ENCODE results near the gene NPEPL1.

Gene NPEPL1

DNA sequence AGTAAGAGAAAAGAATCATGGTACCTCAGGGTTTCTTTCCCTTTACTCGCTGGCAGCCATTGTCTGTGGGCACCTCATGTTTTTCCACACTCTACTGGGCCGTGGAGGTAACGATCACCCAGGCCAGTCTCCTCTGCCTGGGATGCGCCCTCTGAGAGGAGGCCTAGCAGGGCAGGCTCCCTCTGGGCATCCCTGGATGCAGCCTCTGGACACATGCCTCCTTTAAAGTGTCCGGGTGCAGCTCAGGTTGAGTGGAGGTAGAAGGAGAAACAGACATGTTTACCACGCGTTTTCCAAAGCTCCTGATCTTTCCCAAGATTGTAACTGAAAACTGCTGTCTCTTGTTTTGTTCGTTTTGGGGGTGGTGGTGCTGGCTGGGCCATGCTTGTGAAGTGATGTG, 13.8 kb upstream of the NPEPL1 start:
- ChIA-PET CTCF (no interaction called here), POLR2A (no interaction called here)
- WGBS (ENCODE audit: insufficient coverage) = 98% methylated on average over 8 of the region's 8 CpGs
- Histone ChIP-seq H3K36me3 (ENCODE audit: control insufficient read depth in 4 of 4, insufficient read depth in 4 of 4, low read length in 3 of 4) (peaks cover 15 to 59% (median 45%) of the 10 kb centered on the region in 4 experiments), H3K9me3 (ENCODE audit: control extremely low read depth in 1 of 5, control insufficient read depth in 4 of 5, insufficient read depth in 2 of 5, low read depth in 1 of 5, low read length in 4 of 5) (no peaks in the 10 kb centered on the region), H3K4me3 (ENCODE audit: control insufficient read depth in 1 of 7, extremely low read depth in 1 of 7, insufficient read depth in 4 of 7, low read depth in 2 of 7, low read length in 6 of 7) (no peak overlapping the region), H3K4me1 (ENCODE audit: control extremely low read depth in 1 of 4, control insufficient read depth in 4 of 4, insufficient read depth in 4 of 4, low read length in 3 of 4) (no peaks in the 10 kb centered on the region), H3K27ac (ENCODE audit: insufficient read depth in 1 of 2, low read depth in 1 of 2, low read length in 2 of 2, poor library complexity in 1 of 2, severe bottlenecking in 2 of 2) (no peak overlapping the region), H3K27me3 (replicated peaks in 2 of 5; ENCODE audit: control insufficient read depth in 4 of 5, insufficient read depth in 5 of 5, low read length in 4 of 5) (no peaks in the 10 kb centered on the region)
- no peak for DNase-seq

DNA sequence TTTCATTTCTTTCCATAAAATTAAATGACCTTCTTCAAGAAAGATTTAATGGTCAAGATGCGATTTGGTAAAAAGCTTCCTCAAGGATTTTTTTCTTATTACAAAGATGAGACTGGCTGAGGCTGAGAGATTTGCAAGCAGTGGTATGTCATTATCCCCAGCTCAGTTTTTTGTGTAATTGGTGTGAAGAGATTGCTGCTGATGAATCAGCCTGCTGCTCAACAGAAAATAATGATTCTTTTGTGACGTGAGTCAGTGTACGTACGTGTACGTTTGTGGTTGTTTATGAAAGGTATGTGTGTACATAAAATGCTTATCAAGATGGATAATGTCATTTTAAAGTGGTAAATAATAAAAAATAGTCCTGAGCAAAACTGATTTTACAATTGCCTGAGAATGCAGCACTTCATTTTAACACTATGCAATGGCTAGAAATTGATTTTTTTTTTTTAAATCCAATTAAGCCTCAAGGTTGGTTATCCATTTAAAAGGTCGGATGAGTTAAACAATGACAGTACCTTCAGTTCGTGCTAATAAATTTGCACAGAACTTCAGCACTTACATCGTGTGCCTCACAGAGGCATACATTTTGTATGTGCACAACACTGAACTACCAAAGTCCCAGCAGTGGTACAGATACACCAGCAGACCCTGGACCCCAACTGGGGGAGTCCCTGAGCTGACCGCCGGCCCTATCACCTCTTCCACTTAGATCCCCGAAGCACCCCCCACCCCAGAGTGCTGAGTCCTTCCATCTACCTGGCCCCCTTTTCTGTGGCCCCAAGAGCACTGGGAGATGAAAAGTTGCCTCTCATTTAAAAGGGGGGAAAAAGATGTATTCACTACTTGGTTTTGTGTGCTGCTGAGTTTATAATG, 9.7 kb upstream of the NPEPL1 start:
- CTCF ChIA-PET = no interaction called here

DNA sequence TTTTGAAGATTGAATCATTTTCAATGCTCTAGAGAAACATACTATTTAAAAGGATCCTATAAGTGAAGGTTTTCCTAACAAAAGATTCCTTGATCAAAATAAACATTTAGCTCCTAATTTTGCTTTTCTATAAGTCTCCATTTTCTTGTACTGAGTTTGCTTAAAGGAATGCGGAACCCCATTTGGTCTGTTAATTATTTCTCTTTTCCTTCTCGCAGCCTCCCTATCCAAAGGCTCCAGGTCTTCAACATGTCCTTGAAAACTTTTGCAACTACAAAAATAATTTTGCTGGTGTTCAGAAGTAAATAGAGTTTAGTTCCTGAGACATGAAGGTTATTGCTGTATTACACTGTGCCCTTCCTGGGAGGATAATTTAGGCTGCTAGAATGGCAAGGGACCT, 8.3 kb upstream of the NPEPL1 start:
- Histone ChIP-seq H3K4me3 (ENCODE audit: control insufficient read depth in 1 of 7, extremely low read depth in 1 of 7, insufficient read depth in 4 of 7, low read depth in 2 of 7, low read length in 6 of 7) (no peak overlapping the region), H3K36me3 (ENCODE audit: control insufficient read depth in 4 of 4, insufficient read depth in 4 of 4, low read length in 3 of 4) (peaks cover 4 to 14% (median 11%) of the 10 kb centered on the region in 4 experiments), H3K27me3 (replicated peaks in 2 of 5; ENCODE audit: control insufficient read depth in 4 of 5, insufficient read depth in 5 of 5, low read length in 4 of 5) (no peaks in the 10 kb centered on the region), H3K9me3 (ENCODE audit: control extremely low read depth in 1 of 5, control insufficient read depth in 4 of 5, insufficient read depth in 2 of 5, low read depth in 1 of 5, low read length in 4 of 5) (no peaks in the 10 kb centered on the region), H3K27ac (ENCODE audit: insufficient read depth in 1 of 2, low read depth in 1 of 2, low read length in 2 of 2, poor library complexity in 1 of 2, severe bottlenecking in 2 of 2) (no peak overlapping the region), H3K4me1 (ENCODE audit: control extremely low read depth in 1 of 4, control insufficient read depth in 4 of 4, insufficient read depth in 4 of 4, low read length in 3 of 4) (peaks cover 0 to 2% (median 1%) of the 10 kb centered on the region in 4 experiments)
- no peak for DNase-seq
- ChIA-PET POLR2A (interaction anchor here (0.6 kb wide), 1 partner anchor 1272 kb away, joined by 3 read pairs; no protein-coding TSS in a partner anchor), CTCF (no interaction called here)
- WGBS (ENCODE audit: insufficient coverage) = no CpG with 5 or more reads among the region's 2 CpGs

More for the DNA sequence above, 9.7 kb upstream of the NPEPL1 start:
- Histone ChIP-seq H3K27me3 (replicated peaks in 2 of 5; ENCODE audit: control insufficient read depth in 4 of 5, insufficient read depth in 5 of 5, low read length in 4 of 5) (no peaks in the 10 kb centered on the region), H3K36me3 (ENCODE audit: control insufficient read depth in 4 of 4, insufficient read depth in 4 of 4, low read length in 3 of 4) (peaks cover 4 to 26% (median 17%) of the 10 kb centered on the region in 4 experiments), H3K9me3 (ENCODE audit: control extremely low read depth in 1 of 5, control insufficient read depth in 4 of 5, insufficient read depth in 2 of 5, low read depth in 1 of 5, low read length in 4 of 5) (no peaks in the 10 kb centered on the region), H3K4me1 (ENCODE audit: control extremely low read depth in 1 of 4, control insufficient read depth in 4 of 4, insufficient read depth in 4 of 4, low read length in 3 of 4) (no peaks in the 10 kb centered on the region), H3K27ac (ENCODE audit: insufficient read depth in 1 of 2, low read depth in 1 of 2, low read length in 2 of 2, poor library complexity in 1 of 2, severe bottlenecking in 2 of 2) (no peak overlapping the region), H3K4me3 (ENCODE audit: control insufficient read depth in 1 of 7, extremely low read depth in 1 of 7, insufficient read depth in 4 of 7, low read depth in 2 of 7, low read length in 6 of 7) (no peak overlapping the region)
- POLR2A ChIA-PET = no interaction called here
- 96% methylated on average over 8 of the region's 11 CpGs for WGBS (ENCODE audit: insufficient coverage)
- no peak for DNase-seq

DNA sequence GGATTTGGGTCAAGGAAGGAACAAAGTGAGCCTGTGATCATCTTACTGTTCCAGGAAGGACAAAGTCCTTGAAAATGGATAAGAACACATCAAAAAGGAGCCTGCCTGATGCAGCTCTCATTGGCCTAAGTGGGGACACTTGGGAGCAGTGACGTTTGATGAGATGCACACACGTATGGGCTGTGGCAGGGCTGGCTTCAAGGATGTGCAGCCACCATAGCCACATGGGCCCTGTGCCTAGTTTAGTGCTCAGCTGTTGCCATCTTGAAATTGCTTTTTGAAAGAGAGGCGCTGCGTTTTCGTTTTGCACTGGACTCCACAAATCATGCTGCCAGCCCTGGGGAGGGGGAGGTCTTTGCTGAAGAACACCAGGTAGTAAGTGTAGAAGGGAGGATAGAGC, 6.6 kb upstream of the NPEPL1 start:
- POLR2A ChIA-PET = no interaction called here
- no peak overlapping the region for H3K4me3 ChIP-seq (ENCODE audit: control insufficient read depth in 1 of 7, extremely low read depth in 1 of 7, insufficient read depth in 4 of 7, low read depth in 2 of 7, low read length in 6 of 7)
- CTCF ChIA-PET = no interaction called here
- H3K27ac ChIP-seq (ENCODE audit: insufficient read depth in 1 of 2, low read depth in 1 of 2, low read length in 2 of 2, poor library complexity in 1 of 2, severe bottlenecking in 2 of 2) = no peak overlapping the region
- DNase-seq = no peak
- peaks cover 0 to 2% (median 0%) of the 10 kb centered on the region in 4 experiments for H3K36me3 ChIP-seq (ENCODE audit: control insufficient read depth in 4 of 4, insufficient read depth in 4 of 4, low read length in 3 of 4)
- H3K27me3 ChIP-seq (replicated peaks in 2 of 5; ENCODE audit: control insufficient read depth in 4 of 5, insufficient read depth in 5 of 5, low read length in 4 of 5) = no peaks in the 10 kb centered on the region
- no peaks in the 10 kb centered on the region for H3K9me3 ChIP-seq (ENCODE audit: control extremely low read depth in 1 of 5, control insufficient read depth in 4 of 5, insufficient read depth in 2 of 5, low read depth in 1 of 5, low read length in 4 of 5)
- peaks cover 0 to 2% (median 1%) of the 10 kb centered on the region in 4 experiments for H3K4me1 ChIP-seq (ENCODE audit: control extremely low read depth in 1 of 4, control insufficient read depth in 4 of 4, insufficient read depth in 4 of 4, low read length in 3 of 4)
- 94% methylated on average over 2 of the region's 5 CpGs for WGBS (ENCODE audit: insufficient coverage)

DNA sequence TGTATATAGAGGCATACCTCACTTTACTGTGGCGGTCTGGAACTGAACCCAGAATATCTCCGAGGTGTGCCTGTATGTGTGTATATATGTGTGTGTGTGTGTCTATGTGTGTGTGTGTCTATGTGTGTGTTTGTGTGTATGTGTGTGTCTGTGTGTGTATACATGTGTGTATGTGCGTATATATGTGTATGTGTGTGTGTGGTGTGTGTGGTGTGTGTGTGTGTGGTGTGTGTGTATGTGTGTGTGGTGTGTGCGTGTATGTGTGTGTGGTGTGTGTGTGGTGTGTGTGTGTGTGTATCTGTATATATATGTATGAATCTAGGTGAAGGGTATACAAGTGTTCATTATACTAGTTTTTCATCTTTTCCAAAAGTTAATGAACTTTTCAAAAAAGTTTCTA, 4.2 kb upstream of the NPEPL1 start:
- POLR2A ChIA-PET = no interaction called here
- WGBS (ENCODE audit: insufficient coverage) = no CpG with 5 or more reads among the region's 4 CpGs

DNA sequence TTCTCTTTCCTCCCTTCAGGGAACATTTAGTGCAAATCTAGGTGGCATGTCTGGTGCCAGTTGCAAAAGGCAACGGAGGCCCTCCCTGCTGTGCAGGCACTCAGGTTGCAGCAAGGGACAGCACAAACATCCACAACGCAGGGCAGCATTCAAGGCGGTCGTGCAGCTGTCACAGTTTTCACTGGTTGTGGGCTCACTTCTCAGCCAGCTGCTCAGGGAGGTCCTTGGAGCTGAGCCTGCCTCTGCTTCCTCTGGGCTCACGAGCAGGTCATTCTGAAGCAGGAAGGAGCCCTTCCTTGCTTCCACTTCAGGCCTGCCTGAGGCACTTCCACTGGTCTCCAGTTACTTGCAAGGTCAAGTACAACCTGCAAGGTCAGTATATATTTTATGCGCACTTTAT, 3.8 kb upstream of the NPEPL1 start:
- no peak for DNase-seq
- Histone ChIP-seq H3K4me3 (ENCODE audit: control insufficient read depth in 1 of 7, extremely low read depth in 1 of 7, insufficient read depth in 4 of 7, low read depth in 2 of 7, low read length in 6 of 7) (no peak overlapping the region), H3K27ac (ENCODE audit: insufficient read depth in 1 of 2, low read depth in 1 of 2, low read length in 2 of 2, poor library complexity in 1 of 2, severe bottlenecking in 2 of 2) (no peak overlapping the region), H3K4me1 (ENCODE audit: control extremely low read depth in 1 of 4, control insufficient read depth in 4 of 4, insufficient read depth in 4 of 4, low read length in 3 of 4) (peaks cover 0 to 16% (median 13%) of the 10 kb centered on the region in 4 experiments), H3K27me3 (replicated peaks in 2 of 5; ENCODE audit: control insufficient read depth in 4 of 5, insufficient read depth in 5 of 5, low read length in 4 of 5) (no peaks in the 10 kb centered on the region), H3K9me3 (ENCODE audit: control extremely low read depth in 1 of 5, control insufficient read depth in 4 of 5, insufficient read depth in 2 of 5, low read depth in 1 of 5, low read length in 4 of 5) (no peaks in the 10 kb centered on the region), H3K36me3 (ENCODE audit: control insufficient read depth in 4 of 4, insufficient read depth in 4 of 4, low read length in 3 of 4) (no peaks in the 10 kb centered on the region)
- ChIA-PET POLR2A (no interaction called here), CTCF (no interaction called here)
- WGBS (ENCODE audit: insufficient coverage) = 80% methylated on average over 6 of the region's 6 CpGs

More for the DNA sequence above, 4.2 kb upstream of the NPEPL1 start:
- CTCF ChIA-PET = no interaction called here
- no peak overlapping the region for H3K4me3 ChIP-seq (ENCODE audit: control insufficient read depth in 1 of 7, extremely low read depth in 1 of 7, insufficient read depth in 4 of 7, low read depth in 2 of 7, low read length in 6 of 7)
- peak in 1 of 3 donors; percentile 4 for DNase-seq
- no peaks in the 10 kb centered on the region for H3K27me3 ChIP-seq (replicated peaks in 2 of 5; ENCODE audit: control insufficient read depth in 4 of 5, insufficient read depth in 5 of 5, low read length in 4 of 5)
- H3K27ac ChIP-seq (ENCODE audit: insufficient read depth in 1 of 2, low read depth in 1 of 2, low read length in 2 of 2, poor library complexity in 1 of 2, severe bottlenecking in 2 of 2) = no peak overlapping the region
- H3K36me3 ChIP-seq (ENCODE audit: control insufficient read depth in 4 of 4, insufficient read depth in 4 of 4, low read length in 3 of 4) = no peaks in the 10 kb centered on the region
- no peaks in the 10 kb centered on the region for H3K9me3 ChIP-seq (ENCODE audit: control extremely low read depth in 1 of 5, control insufficient read depth in 4 of 5, insufficient read depth in 2 of 5, low read depth in 1 of 5, low read length in 4 of 5)
- H3K4me1 ChIP-seq (ENCODE audit: control extremely low read depth in 1 of 4, control insufficient read depth in 4 of 4, insufficient read depth in 4 of 4, low read length in 3 of 4) = peaks cover 0 to 12% (median 8%) of the 10 kb centered on the region in 4 experiments

DNA sequence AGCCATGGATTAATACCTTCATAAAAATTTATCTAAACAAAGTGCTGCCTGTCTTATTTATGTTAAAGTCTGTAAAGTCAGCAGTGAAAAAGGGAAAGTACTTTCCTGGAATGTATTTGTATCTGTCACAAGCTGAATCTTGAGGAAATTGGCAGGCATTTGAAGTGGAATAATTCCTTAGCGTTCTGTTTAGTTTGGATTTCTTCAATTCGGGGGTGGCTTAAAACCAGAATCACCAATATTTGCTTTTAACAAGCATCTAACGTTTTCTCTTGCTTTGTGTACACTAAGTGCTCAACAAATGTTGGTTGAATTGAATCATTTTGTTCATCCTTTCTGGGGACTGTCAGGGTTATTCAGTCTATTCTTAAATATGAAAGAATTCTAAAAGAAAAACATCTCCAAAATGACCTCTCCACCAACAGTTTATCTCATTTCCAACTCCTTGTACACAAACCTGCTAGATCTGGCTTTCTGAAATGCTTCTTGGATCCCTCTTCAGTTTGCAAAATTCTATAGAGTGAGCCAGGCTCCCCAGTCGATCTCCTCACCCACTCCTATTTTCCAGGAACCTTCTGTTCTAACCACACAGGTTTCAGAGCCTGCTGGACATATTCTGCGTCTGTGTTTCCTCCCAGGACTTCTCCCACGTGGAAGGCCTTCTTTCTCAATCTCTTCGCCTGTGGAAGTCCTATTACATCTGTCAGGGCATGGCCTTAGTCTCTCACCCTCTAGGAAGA, 2.0 kb upstream of the NPEPL1 start:
- H3K36me3 ChIP-seq (ENCODE audit: control insufficient read depth in 4 of 4, insufficient read depth in 4 of 4, low read length in 3 of 4) = peaks cover 0 to 7% (median 5%) of the 10 kb centered on the region in 4 experiments
- no peaks in the 10 kb centered on the region for H3K27me3 ChIP-seq (replicated peaks in 2 of 5; ENCODE audit: control insufficient read depth in 4 of 5, insufficient read depth in 5 of 5, low read length in 4 of 5)
- H3K4me3 ChIP-seq (ENCODE audit: control insufficient read depth in 1 of 7, extremely low read depth in 1 of 7, insufficient read depth in 4 of 7, low read depth in 2 of 7, low read length in 6 of 7) = no peak overlapping the region
- ChIA-PET POLR2A (no interaction called here), CTCF (interaction anchor here (0.9 to 1.4 kb wide), 4 partner anchors 10 to 40 kb away, joined by 3 to 4 read pairs (median 4); partner anchors contain the start of gene STX16)
- WGBS (ENCODE audit: insufficient coverage) = 71% methylated on average over 4 of the region's 7 CpGs
- peaks cover 0 to 19% (median 16%) of the 10 kb centered on the region in 4 experiments for H3K4me1 ChIP-seq (ENCODE audit: control extremely low read depth in 1 of 4, control insufficient read depth in 4 of 4, insufficient read depth in 4 of 4, low read length in 3 of 4)
- H3K9me3 ChIP-seq (ENCODE audit: control extremely low read depth in 1 of 5, control insufficient read depth in 4 of 5, insufficient read depth in 2 of 5, low read depth in 1 of 5, low read length in 4 of 5) = no peaks in the 10 kb centered on the region
- H3K27ac ChIP-seq (ENCODE audit: insufficient read depth in 1 of 2, low read depth in 1 of 2, low read length in 2 of 2, poor library complexity in 1 of 2, severe bottlenecking in 2 of 2) = no peak overlapping the region
- no peak for DNase-seq
